NT2/D1 (cell line): Measurements from ENCODE around the gene DCDC1.

ENCODE experiments used
- SUZ12 ChIP-seq: IDR thresholded peaks from 2 replicates; pipeline ENCODE4 v1.6.1; 2011; ENCODE audit not compliant: insufficient read length, insufficient read depth; ENCODE audit errors: extremely low read depth
- YY1 ChIP-seq: IDR thresholded peaks from 2 replicates; pipeline ENCODE4 v1.6.1; 2011; ENCODE audit not compliant: insufficient read length, insufficient read depth
- ZNF274 ChIP-seq: IDR thresholded peaks from 2 replicates; pipeline ENCODE4 v1.6.1; 2011; ENCODE audit warnings: mild to moderate bottlenecking, low read depth, low read length

- no peak for TF ChIP-seq SUZ12
- TF ChIP-seq YY1 = no peak
- no peak for TF ChIP-seq ZNF274
Observed at GRCh38 chr11:31355817-31356216, 13.7 kb downstream of the DCDC1 start.
